ENCODE results near the gene DCLK2. TPM values are rescaled to one million over a fixed set of nuclear protein-coding genes. Genes with fewer than 3 reads are reported as not detected.

Gene DCLK2
- polyA plus RNA-seq, 1 of the 3 experiments (the other 2 are of a cell fraction), result 10.1 TPM

DNA sequence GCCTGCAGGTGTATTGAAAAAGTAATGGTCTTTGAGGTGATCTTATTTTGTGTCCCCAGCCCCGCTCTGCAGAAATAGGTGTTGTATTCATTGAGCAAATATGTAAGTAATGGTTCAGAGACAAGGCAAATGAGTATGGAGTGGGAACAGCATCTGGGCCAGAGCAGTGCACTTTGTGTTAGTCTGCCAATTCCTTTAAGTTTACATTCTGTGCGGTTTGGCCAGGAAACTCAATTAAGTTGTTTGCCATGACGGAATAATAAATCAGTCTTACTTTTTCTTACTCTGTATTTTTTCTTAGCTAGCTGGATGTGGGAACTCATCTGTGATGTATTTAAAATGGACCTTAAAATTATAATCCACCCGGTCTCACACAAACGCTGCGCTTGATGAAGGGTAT, 12.6 kb downstream of the DCLK2 start (continued):
- TF ChIP-seq SMC3 (IDR thresholded peaks at IDR 0.05; ENCODE audit: low read depth, low read length) (no peak), CHD2 (IDR thresholded peaks at IDR 0.05; ENCODE audit: low read length, partially characterized antibody) (no peak), TAF1 (IDR thresholded peaks at IDR 0.05; ENCODE audit: borderline replicate concordance, low read depth, low read length) (no peak), FOSL2 (IDR thresholded peaks at IDR 0.05; ENCODE audit: borderline replicate concordance, low read depth) (no peak), FOXJ3 (CRISPR knock-in tag; IDR thresholded peaks at IDR 0.05) (no peak)
- TF ChIP-seq, protein P1, sequence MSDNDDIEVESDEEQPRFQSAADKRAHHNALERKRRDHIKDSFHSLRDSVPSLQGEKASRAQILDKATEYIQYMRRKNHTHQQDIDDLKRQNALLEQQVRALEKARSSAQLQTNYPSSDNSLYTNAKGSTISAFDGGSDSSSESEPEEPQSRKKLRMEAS (IDR thresholded peaks at IDR 0.05; ENCODE audit: low read depth), result no peak
- TF ChIP-seq, protein P2, sequence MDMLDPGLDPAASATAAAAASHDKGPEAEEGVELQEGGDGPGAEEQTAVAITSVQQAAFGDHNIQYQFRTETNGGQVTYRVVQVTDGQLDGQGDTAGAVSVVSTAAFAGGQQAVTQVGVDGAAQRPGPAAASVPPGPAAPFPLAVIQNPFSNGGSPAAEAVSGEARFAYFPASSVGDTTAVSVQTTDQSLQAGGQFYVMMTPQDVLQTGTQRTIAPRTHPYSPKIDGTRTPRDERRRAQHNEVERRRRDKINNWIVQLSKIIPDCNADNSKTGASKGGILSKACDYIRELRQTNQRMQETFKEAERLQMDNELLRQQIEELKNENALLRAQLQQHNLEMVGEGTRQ (IDR thresholded peaks at IDR 0.05; ENCODE audit: borderline replicate concordance, low read depth, low read length), result no peak

DNA sequence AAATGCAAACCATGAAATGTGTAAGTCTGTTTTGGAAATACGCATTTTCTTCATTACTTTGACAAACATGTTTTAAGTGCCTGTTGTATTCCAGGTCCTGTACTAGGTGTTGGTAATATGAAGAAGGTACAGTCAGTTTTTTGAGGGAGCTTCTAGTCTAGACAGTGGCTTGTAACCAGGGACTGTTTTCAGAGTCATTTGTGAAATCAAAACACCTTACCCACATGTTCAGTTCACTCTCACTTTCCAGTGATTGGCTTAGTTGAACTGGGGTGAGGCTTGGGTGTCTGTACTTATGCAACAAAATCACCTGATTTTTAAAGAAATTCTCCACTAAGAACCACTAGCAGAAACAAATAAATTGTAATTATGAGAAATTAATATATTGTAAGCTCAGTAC, 16.4 kb downstream of the DCLK2 start:
- 100% methylated on average over 1 of the region's 1 CpG for WGBS (ENCODE audit: low lambda C conversion rate)
- POLR2A ChIA-PET, result no interaction called here
- no peak overlapping the region for H3K27ac ChIP-seq (ENCODE audit: low read depth in 2 of 2, low read length in 1 of 2)
- H4K20me1 ChIP-seq (ENCODE audit: insufficient read depth), result peaks cover 19% of the 10 kb centered on the region
- no peaks in the 10 kb centered on the region for H3K27me3 ChIP-seq (ENCODE audit: insufficient read depth)
- no peaks in the 10 kb centered on the region for H3K4me1 ChIP-seq (ENCODE audit: control insufficient read depth in 1 of 2, insufficient read depth in 2 of 2, low read depth in 1 of 2, low read length in 1 of 2)
- no peak for DNase-seq
- no peaks in the 10 kb centered on the region for H3K9me2 ChIP-seq
- peaks cover 0 to under 1% of the 10 kb centered on the region in 2 experiments for H3K36me3 ChIP-seq (replicated peaks in 1 of 2; ENCODE audit: control insufficient read depth in 1 of 2, insufficient read depth in 2 of 2, low read length in 1 of 2)
- H3K9ac ChIP-seq, result no peak overlapping the region
- H3K79me2 ChIP-seq (ENCODE audit: insufficient read depth), result peaks cover 99% of the 10 kb centered on the region
- TF ChIP-seq ELF1 (IDR thresholded peaks at IDR 0.05), result no peak
- TF ChIP-seq, protein P3, sequence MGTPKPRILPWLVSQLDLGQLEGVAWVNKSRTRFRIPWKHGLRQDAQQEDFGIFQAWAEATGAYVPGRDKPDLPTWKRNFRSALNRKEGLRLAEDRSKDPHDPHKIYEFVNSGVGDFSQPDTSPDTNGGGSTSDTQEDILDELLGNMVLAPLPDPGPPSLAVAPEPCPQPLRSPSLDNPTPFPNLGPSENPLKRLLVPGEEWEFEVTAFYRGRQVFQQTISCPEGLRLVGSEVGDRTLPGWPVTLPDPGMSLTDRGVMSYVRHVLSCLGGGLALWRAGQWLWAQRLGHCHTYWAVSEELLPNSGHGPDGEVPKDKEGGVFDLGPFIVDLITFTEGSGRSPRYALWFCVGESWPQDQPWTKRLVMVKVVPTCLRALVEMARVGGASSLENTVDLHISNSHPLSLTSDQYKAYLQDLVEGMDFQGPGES (IDR thresholded peaks at IDR 0.05; ENCODE audit: low read depth, low read length), result no peak
- no peak for TF ChIP-seq RCOR1 (IDR thresholded peaks at IDR 0.05; ENCODE audit: low read length)
- TF ChIP-seq FOXJ3 (CRISPR knock-in tag; IDR thresholded peaks at IDR 0.05), result no peak
- TF ChIP-seq, protein P2 (IDR thresholded peaks at IDR 0.05; ENCODE audit: borderline replicate concordance, low read depth, low read length), result no peak
- no peak for TF ChIP-seq RXRA (IDR thresholded peaks at IDR 0.05; ENCODE audit: borderline replicate concordance, low read depth)
- TF ChIP-seq GATA2 (CRISPR knock-in tag; IDR thresholded peaks at IDR 0.05), result no peak
- no peak for TF ChIP-seq NFIC (IDR thresholded peaks at IDR 0.05; ENCODE audit: borderline replicate concordance)
- no peak for TF ChIP-seq POLR2AphosphoS5 (IDR thresholded peaks at IDR 0.05; ENCODE audit: low read depth, low read length)
- TF ChIP-seq, protein P4, sequence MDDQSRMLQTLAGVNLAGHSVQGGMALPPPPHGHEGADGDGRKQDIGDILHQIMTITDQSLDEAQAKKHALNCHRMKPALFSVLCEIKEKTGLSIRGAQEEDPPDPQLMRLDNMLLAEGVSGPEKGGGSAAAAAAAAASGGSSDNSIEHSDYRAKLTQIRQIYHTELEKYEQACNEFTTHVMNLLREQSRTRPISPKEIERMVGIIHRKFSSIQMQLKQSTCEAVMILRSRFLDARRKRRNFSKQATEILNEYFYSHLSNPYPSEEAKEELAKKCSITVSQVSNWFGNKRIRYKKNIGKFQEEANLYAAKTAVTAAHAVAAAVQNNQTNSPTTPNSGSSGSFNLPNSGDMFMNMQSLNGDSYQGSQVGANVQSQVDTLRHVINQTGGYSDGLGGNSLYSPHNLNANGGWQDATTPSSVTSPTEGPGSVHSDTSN (IDR thresholded peaks at IDR 0.05), result no peak
- TF ChIP-seq EP300 (IDR thresholded peaks at IDR 0.05; ENCODE audit: borderline replicate concordance in 1 of 2, low read depth in 1 of 2, low read length in 1 of 2), result no peak
- CTCF ChIA-PET, result interaction anchor here (1.2 kb wide), 1 partner anchor 14 kb away, joined by 3 read pairs; no protein-coding TSS in a partner anchor
- H3K4me3 ChIP-seq (ENCODE audit: low read depth in 2 of 2, low read length in 1 of 2), result no peak overlapping the region
- no peaks in the 10 kb centered on the region for H3K9me3 ChIP-seq
- H2AFZ ChIP-seq (ENCODE audit: low read depth), result no peak overlapping the region
- no peaks in the 10 kb centered on the region for H3F3A ChIP-seq (replicated peaks; ENCODE audit: insufficient read depth)
- no peak overlapping the region for H3K4me2 ChIP-seq

Measured in SK-N-SH (cell line).